GM12865 (cell line): ENCODE results near the gene PDGFD.
A peak's percentile ranks its signal among the peaks of the same experiment; 100 is the strongest.

Source experiments
- DNase-seq: peaks from one replicate; pipeline ENCODE4 v3.0.0; 2010; ENCODE audit warnings: low read depth
- H3K4me3 ChIP-seq: 2 replicates; pipeline ENCODE4 v1.5.1; 2011; ENCODE audit warnings: mild to moderate bottlenecking, low read depth, low read length, control low read depth
- TF ChIP-seq, protein P1 (sequence below): IDR thresholded peaks from 2 replicates; pipeline ENCODE4 v1.5.1; 2011; ENCODE audit warnings: low read length, control low read depth, low read depth, inconsistent platforms; ENCODE audit not compliant: insufficient read depth; ENCODE audit errors: missing control alignments

PDGFD gene

DNA sequence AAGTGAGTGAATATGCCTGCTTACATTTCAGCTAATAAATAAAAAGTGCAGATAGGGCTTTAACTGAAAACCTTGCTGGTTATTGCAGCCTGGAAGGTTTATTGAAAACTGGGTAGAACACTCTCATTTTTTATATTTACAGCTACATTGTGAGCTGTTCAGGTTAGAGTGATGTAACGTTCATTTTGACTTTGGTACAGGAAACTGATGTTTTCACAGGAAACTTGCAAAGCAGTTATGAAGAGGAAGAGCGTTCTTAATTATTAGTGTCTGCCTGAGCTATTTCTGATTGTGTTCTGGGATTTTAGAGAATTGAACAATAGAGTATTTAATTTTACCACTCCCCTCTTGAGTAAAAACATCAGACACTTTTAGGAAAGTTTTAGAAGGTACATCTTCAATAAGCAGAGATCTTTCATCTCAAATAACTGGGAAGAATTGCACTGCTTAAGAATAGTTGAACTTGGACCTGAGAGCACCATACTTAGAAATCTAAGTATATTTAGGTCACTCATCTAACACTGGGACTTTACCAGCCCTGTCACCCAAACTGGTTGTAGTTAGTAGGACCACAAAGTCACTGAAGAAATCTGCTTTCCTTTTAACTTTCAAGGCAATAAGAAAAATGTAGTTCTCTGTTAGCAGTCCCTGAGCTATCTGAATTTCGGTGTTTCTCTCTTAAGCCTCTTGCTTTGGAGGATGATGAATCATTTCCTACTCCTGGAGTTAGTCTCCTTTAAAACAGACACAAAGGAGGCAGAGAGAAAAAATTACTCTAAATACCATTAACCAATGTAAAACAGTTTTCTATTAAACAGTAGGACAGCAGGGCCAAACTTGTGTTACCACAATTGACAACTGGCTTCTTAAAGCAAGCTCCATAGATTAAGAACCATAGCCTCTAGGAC, 256.1 kb downstream of the PDGFD start:
- TF ChIP-seq, protein P1, sequence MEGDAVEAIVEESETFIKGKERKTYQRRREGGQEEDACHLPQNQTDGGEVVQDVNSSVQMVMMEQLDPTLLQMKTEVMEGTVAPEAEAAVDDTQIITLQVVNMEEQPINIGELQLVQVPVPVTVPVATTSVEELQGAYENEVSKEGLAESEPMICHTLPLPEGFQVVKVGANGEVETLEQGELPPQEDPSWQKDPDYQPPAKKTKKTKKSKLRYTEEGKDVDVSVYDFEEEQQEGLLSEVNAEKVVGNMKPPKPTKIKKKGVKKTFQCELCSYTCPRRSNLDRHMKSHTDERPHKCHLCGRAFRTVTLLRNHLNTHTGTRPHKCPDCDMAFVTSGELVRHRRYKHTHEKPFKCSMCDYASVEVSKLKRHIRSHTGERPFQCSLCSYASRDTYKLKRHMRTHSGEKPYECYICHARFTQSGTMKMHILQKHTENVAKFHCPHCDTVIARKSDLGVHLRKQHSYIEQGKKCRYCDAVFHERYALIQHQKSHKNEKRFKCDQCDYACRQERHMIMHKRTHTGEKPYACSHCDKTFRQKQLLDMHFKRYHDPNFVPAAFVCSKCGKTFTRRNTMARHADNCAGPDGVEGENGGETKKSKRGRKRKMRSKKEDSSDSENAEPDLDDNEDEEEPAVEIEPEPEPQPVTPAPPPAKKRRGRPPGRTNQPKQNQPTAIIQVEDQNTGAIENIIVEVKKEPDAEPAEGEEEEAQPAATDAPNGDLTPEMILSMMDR: no peak

DNA sequence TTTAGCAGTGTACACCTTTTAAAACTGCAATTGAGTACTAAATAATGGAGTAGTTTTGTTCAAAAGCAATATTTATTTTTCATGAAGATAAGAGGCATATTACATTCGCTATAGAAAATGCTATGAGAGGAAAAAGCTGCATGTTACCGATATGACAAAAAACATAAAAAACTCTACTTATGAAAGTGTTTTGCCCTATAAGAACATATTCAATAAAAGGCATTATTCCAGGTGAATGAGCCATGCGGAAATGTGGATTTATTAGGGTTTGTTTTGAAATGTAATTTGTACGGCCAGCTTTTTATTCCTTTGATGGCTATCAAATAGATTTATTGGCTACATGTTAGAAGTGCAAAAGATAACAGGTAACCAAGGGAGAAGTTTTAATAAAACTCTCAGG, 256.8 kb downstream of the PDGFD start:
- H3K4me3 ChIP-seq: no peak overlapping the region
- DNase-seq: no peak
- TF ChIP-seq, protein P1: no peak

More for the DNA sequence above, 256.1 kb downstream of the PDGFD start:
- DNase-seq: peak; percentile 31
- no peak overlapping the region for H3K4me3 ChIP-seq

DNA sequence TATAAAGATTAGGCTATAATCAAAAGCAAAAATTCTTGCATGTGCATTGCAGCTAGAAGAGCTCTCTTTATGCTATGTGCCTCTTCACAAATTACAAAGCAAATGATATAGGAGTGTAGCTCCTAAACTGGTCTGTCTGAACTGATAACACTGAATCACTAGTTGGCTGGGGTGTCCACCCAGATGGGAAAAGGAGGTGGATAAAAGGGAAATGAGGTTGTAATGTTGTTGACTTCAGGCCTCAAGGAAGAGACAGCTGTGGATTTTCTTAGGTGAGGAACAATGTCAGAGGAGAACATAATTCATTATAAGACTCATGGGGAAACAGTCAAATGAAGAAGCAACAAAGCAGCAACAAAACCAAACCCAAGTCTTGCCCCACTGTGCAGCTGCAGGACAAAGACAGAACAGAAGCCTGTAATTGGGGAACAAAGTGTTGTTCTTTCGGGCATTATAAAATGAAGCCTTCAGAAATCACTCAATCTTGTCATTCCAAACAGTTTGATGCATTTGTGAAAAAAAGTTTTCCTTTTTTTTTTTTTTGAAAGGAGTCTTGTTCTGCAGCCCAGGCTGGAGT, 257.6 kb downstream of the PDGFD start:
- H3K4me3 ChIP-seq: no peak overlapping the region
- DNase-seq: no peak
- TF ChIP-seq, protein P1: no peak

DNA sequence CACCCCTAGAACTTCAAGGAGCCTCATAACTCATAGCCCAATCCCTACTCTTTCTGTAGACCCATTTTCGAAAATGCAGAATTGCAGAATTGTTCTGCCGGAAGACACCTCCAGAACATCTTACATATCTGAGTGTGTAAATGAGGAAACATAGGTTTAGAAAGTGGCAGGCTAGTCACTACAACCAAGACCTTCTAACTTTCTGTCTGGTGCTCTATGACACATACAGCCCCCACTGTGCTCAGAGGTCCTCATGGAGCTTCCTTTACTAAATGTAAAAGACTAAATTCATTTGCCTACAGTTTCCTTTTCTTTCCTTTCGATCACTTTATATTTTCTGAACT, 259.7 kb downstream of the PDGFD start:
- TF ChIP-seq, protein P1: no peak
- peak; percentile 82 for DNase-seq
- H3K4me3 ChIP-seq: no peak overlapping the region

DNA sequence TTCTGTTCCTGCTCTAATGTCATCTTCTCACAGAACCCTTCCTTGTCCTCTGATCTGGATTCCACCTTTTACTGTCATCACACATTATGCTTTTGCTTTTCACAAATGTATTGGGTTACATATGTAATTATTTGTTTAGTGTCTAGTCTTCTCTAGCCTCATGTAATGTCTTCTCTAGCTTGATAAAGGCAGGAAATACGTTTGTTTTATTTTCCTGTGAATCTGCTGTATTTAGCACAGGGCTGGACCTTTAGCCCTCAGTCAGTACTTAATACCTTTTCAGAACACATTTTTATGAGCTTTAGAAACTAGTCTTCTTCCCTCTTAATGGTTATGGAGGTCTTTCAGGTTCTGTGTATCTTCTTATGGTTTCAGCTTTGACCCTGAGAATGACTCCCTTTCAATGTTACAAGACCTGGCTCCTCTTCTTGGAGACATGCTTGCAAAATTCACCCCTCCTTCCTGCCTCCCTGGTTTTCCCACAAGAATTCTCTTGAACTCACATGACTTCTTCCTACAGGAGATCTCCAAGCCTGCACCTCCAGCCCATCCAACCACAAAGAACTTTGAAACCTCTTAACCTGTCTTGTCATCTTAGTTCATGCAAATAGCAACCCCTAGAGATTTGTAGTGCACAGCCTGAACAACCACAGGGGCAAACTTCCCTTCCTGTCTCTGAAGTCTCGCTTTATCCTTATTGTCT, 260.2 kb downstream of the PDGFD start:
- H3K4me3 ChIP-seq: no peak overlapping the region
- TF ChIP-seq, protein P1: no peak
- peak; percentile 83 for DNase-seq

DNA sequence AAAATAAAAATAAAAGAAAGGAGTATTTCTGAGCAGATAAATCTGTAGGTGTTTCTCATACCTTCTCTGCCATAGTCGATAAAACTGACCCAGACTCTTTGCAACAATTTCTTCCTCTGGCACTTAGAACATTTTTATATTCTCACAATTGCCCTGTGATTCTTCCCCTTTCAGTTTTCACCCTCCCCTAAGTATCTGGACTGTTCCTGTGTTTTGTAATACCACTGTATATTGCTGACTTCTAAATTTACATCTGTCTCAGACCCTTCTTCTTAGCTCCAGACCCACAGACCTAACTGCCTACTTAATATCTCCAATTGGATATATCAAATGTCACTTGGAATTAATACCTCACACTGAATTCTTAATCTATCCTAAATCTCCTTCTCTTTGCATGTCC, 261.0 kb downstream of the PDGFD start:
- H3K4me3 ChIP-seq: no peak overlapping the region
- TF ChIP-seq, protein P1: no peak

More for the DNA sequence above, 261.0 kb downstream of the PDGFD start:
- DNase-seq: no peak
